Measurements from ENCODE around the gene PCYT2.

GRCh38 chr17:81911969-81912368, 770 bp upstream of the PCYT2 start:
- TF ChIP-seq CTCF (conservative IDR thresholded peaks at IDR 0.05 in 1 of 2, IDR thresholded peaks at IDR 0.05 in 1 of 2; ENCODE audit: extremely low read depth in 1 of 2, insufficient read depth in 1 of 2, low read depth in 1 of 2, low read length in 2 of 2), result no peak
- TF ChIP-seq EZH2 (IDR thresholded peaks at IDR 0.05; ENCODE audit: borderline replicate concordance, low read length), result no peak

Measured in mammary epithelial cell (primary cell).